Common myeloid progenitor, CD34-positive (primary cell): ENCODE results near the gene PFKM.

Source experiments
- CTCF ChIA-PET: fragments of 350-600 bp; sonication (Branson Sonifier 250); formaldehyde crosslinking; loops from one replicate; lab custom pipeline; 2021; ENCODE audit warnings: antibody characterized with exemption; lab: Charles Lee
- POLR2A ChIA-PET: fragments of 350-600 bp; sonication (Branson Sonifier 250); formaldehyde crosslinking; loops from one replicate; lab custom pipeline; 2021; ENCODE audit warnings: antibody characterized with exemption; lab: Charles Lee
- DNase-seq, 3 donors: peaks; one replicate each; pipeline versions ENCODE4 v3.0.0 to v3.0.0-alpha.2; 2013
- H3K27ac ChIP-seq, 2 experiments: 1 replicate in 1 of 2; 2 replicates in 1 of 2; pipeline ENCODE4 v1.7.0; 2013; ENCODE audit warnings: inconsistent platforms in 2 of 2, low read length in 2 of 2, mild to moderate bottlenecking in 2 of 2, low read depth in 1 of 2, moderate library complexity in 1 of 2; ENCODE audit not compliant: severe bottlenecking in 2 of 2, insufficient read depth in 1 of 2, poor library complexity in 1 of 2
- H3K27me3 ChIP-seq, 5 experiments: replicated peaks in 2 of 5; 1 replicate in 3 of 5; 2 replicates in 2 of 5; pipeline versions ENCODE4 v1.6.1 to v1.7.0; 2013; ENCODE audit warnings: low read length in 4 of 5, mild to moderate bottlenecking in 2 of 5, moderate library complexity in 2 of 5, inconsistent platforms in 1 of 5; ENCODE audit not compliant: insufficient read depth in 5 of 5, control insufficient read depth in 4 of 5
- H3K36me3 ChIP-seq, 4 experiments: 1 replicate in 2 of 4; 2 replicates in 2 of 4; pipeline versions ENCODE4 v1.6.1 to v1.7.0; 2013; ENCODE audit warnings: low read length in 3 of 4, control low read depth in 1 of 4, mild to moderate bottlenecking in 1 of 4; ENCODE audit not compliant: control insufficient read depth in 4 of 4, insufficient read depth in 4 of 4
- H3K4me1 ChIP-seq, 4 experiments: 1 replicate in 3 of 4; 2 replicates in 1 of 4; pipeline versions ENCODE4 v1.6.1 to v1.7.1; 2013; ENCODE audit warnings: low read length in 3 of 4, mild to moderate bottlenecking in 3 of 4, control low read depth in 1 of 4, inconsistent platforms in 1 of 4, moderate library complexity in 1 of 4; ENCODE audit not compliant: control insufficient read depth in 4 of 4, insufficient read depth in 4 of 4; ENCODE audit errors: control extremely low read depth in 1 of 4
- H3K4me3 ChIP-seq, 7 experiments: 1 replicate in 4 of 7; 2 replicates in 3 of 7; pipeline versions ENCODE4 v1.5.1 to v1.7.0; 2013; ENCODE audit warnings: mild to moderate bottlenecking in 7 of 7, low read length in 6 of 7, moderate library complexity in 6 of 7, inconsistent platforms in 2 of 7, low read depth in 2 of 7, control low read depth in 1 of 7; ENCODE audit not compliant: insufficient read depth in 4 of 7, control insufficient read depth in 1 of 7; ENCODE audit errors: extremely low read depth in 1 of 7
- H3K9me3 ChIP-seq, 5 experiments: 1 replicate in 4 of 5; 2 replicates in 1 of 5; pipeline versions ENCODE4 v1.6.1 to v1.7.1; 2013; ENCODE audit warnings: low read length in 4 of 5, mild to moderate bottlenecking in 2 of 5, inconsistent platforms in 1 of 5, low read depth in 1 of 5, moderate library complexity in 1 of 5; ENCODE audit not compliant: control insufficient read depth in 4 of 5, insufficient read depth in 2 of 5; ENCODE audit errors: control extremely low read depth in 1 of 5
- WGBS: methylation state at CpG from one replicate; pipeline ENCODE4 v1.1.5; 2013; ENCODE audit not compliant: insufficient coverage; 5-methylcytosine and 5-hydroxymethylcytosine counted together

PFKM gene

GRCh38 chr12:48086327-48086726 is 32.8 kb upstream of the PFKM start:
- H3K4me3 ChIP-seq: no peak overlapping the region
- ChIA-PET CTCF (interaction anchor here (1.1 to 6.5 kb wide), 5 partner anchors 38 to 90 kb away, joined by 3 to 57 read pairs (median 3); no protein-coding TSS in a partner anchor), POLR2A (no interaction called here)
- H3K27ac ChIP-seq: no peak overlapping the region
- no peaks in the 10 kb centered on the region for H3K4me1 ChIP-seq
- no peaks in the 10 kb centered on the region for H3K9me3 ChIP-seq
- H3K36me3 ChIP-seq: peaks cover 8 to 56% (median 37%) of the 10 kb centered on the region in 4 experiments
- no peak for DNase-seq
- WGBS: 100% methylated on average over 1 of the region's 3 CpGs
- H3K27me3 ChIP-seq: no peaks in the 10 kb centered on the region

GRCh38 chr12:48092611-48093010 is 26.6 kb upstream of the PFKM start:
- WGBS: no CpG with 5 or more reads among the region's 1 CpG
- no peak for DNase-seq
- Histone ChIP-seq H3K4me1 (no peaks in the 10 kb centered on the region), H3K36me3 (peaks cover 11 to 58% (median 36%) of the 10 kb centered on the region in 4 experiments), H3K27me3 (no peaks in the 10 kb centered on the region), H3K9me3 (no peaks in the 10 kb centered on the region), H3K4me3 (no peak overlapping the region), H3K27ac (no peak overlapping the region)
- CTCF ChIA-PET: interaction anchor here (0.9 to 1.4 kb wide), 5 partner anchors 8 to 64 kb away, joined by 3 to 5 read pairs (median 3); partner anchors contain the start of gene ASB8
- POLR2A ChIA-PET: no interaction called here

- peaks cover 7 to 21% (median 19%) of the 10 kb centered on the region in 4 experiments for H3K4me1 ChIP-seq
- H3K9me3 ChIP-seq: no peaks in the 10 kb centered on the region
- DNase-seq: no peak
- peak overlapping the region in 1 of 2 experiments; percentile 99 for H3K27ac ChIP-seq
- POLR2A ChIA-PET: no interaction called here
- peaks cover 0 to under 1% (median 0%) of the 10 kb centered on the region in 4 experiments for H3K36me3 ChIP-seq
- 100% methylated on average over 3 of the region's 4 CpGs for WGBS
- no peaks in the 10 kb centered on the region for H3K27me3 ChIP-seq
- H3K4me3 ChIP-seq: peak overlapping the region in 5 of 7 experiments; percentile 84 to 96 (median 90)
- CTCF ChIA-PET: interaction anchor here (1.0 to 1.5 kb wide), 2 partner anchors 12 to 55 kb away, joined by 3 read pairs; no protein-coding TSS in a partner anchor
Measured at GRCh38 chr12:48104531-48104930, 14.6 kb upstream of the PFKM start.

- DNase-seq: peak; percentile 26 to 63 (median 59)
- ChIA-PET POLR2A (interaction anchor here (1.0 to 1.3 kb wide), 2 partner anchors 14 to 52 kb away, joined by 4 to 8 read pairs; partner anchors contain the start of genes ASB8 and PFKM), CTCF (interaction anchor here (0.9 to 3.0 kb wide), 6 partner anchors 11 to 61 kb away, joined by 3 to 9 read pairs (median 3); partner anchors contain the start of gene ASB8)
- H3K27ac ChIP-seq: peak overlapping the region; percentile 98 to 99
- H3K4me1 ChIP-seq: peaks cover 7 to 21% (median 19%) of the 10 kb centered on the region in 4 experiments
- H3K27me3 ChIP-seq: no peaks in the 10 kb centered on the region
- no peaks in the 10 kb centered on the region for H3K9me3 ChIP-seq
- peak overlapping the region; percentile 77 to 98 (median 90) for H3K4me3 ChIP-seq
- WGBS: 0% methylated on average over 29 of the region's 30 CpGs
- H3K36me3 ChIP-seq: no peaks in the 10 kb centered on the region
Measured at GRCh38 chr12:48105321-48105866, 13.8 kb upstream of the PFKM start.

GRCh38 chr12:48105867-48106680 is 13.1 kb upstream of the PFKM start, which contains the start of gene SENP1:
SENP1 (minus strand) TSS chr12:48106079; CDS start chr12:48101472, 4,607 bp downstream.
- H3K27me3 ChIP-seq: no peaks in the 10 kb centered on the region
- no peaks in the 10 kb centered on the region for H3K9me3 ChIP-seq
- WGBS: 0% methylated on average over 44 of the region's 53 CpGs
- peak; percentile 89 to 93 (median 92) for DNase-seq
- peak within 1 kb of the TSS; percentile 98 to 99 for H3K27ac ChIP-seq
- peak within 1 kb of the TSS; percentile 77 to 98 (median 90) for H3K4me3 ChIP-seq
- ChIA-PET CTCF (interaction anchor here (0.9 to 3.0 kb wide), 8 partner anchors 11 to 60 kb away, joined by 3 to 9 read pairs (median 4); partner anchors contain the start of gene ASB8), POLR2A (interaction anchor here (1.0 to 1.3 kb wide), 3 partner anchors 14 to 55 kb away, joined by 3 to 8 read pairs (median 4); partner anchors contain the start of genes ASB8 and PFKM)
- peaks cover 7 to 21% (median 19%) of the 10 kb centered on the region in 4 experiments for H3K4me1 ChIP-seq
- no peaks in the 10 kb centered on the region for H3K36me3 ChIP-seq

- H3K9me3 ChIP-seq: no peaks in the 10 kb centered on the region
- peaks cover 7 to 21% (median 19%) of the 10 kb centered on the region in 4 experiments for H3K4me1 ChIP-seq
- POLR2A ChIA-PET: interaction anchor here (1.2 kb wide), 1 partner anchor 54 kb away, joined by 3 read pairs; no protein-coding TSS in a partner anchor
- CTCF ChIA-PET: interaction anchor here (0.7 to 3.0 kb wide), 5 partner anchors 22 to 77 kb away, joined by 3 to 9 read pairs (median 4); partner anchors contain the start of gene ASB8
- peak overlapping the region; percentile 98 to 99 for H3K27ac ChIP-seq
- no peaks in the 10 kb centered on the region for H3K36me3 ChIP-seq
- 71% methylated on average over 3 of the region's 5 CpGs for WGBS
- no peak for DNase-seq
- peak overlapping the region in 6 of 7 experiments; percentile 84 to 98 (median 90) for H3K4me3 ChIP-seq
- no peaks in the 10 kb centered on the region for H3K27me3 ChIP-seq
Measured at GRCh38 chr12:48106681-48107613, 12.2 kb upstream of the PFKM start.
